HG02798 (cell line): ENCODE measurements around the gene DGKQ.
"Not testable (repeated sequence)": the region's sequence is repeated elsewhere in the genome, so short reads cannot be mapped to it uniquely, and the experiment has no call there.

ENCODE experiments used
- ATAC-seq: cut with Tn5 transposase; IDR thresholded peaks from one replicate; pipeline ENCODE4 v1.9.1; 2021; ENCODE audit warnings: mild to moderate bottlenecking; ENCODE audit not compliant: unreplicated experiment, poor library complexity

Gene DGKQ

GRCh38 chr4:952881-953573 lies 20.3 kb downstream of the DGKQ start:
- no peak for ATAC-seq

- no peak for ATAC-seq
Measured at GRCh38 chr4:951594-952468, 21.5 kb downstream of the DGKQ start.

- no peak for ATAC-seq
Measured at GRCh38 chr4:951186-951585, 22.2 kb downstream of the DGKQ start.

GRCh38 chr4:950136-951020 lies 23.0 kb downstream of the DGKQ start:
- no peak for ATAC-seq

- ATAC-seq, result no peak
Measured at GRCh38 chr4:949656-950055, 23.7 kb downstream of the DGKQ start.

- ATAC-seq, result no peak
Measured at GRCh38 chr4:948936-949300, 24.5 kb downstream of the DGKQ start.

- ATAC-seq, result no peak
Measured at GRCh38 chr4:948101-948935, 25.1 kb downstream of the DGKQ start.

GRCh38 chr4:947491-947971 lies 25.8 kb downstream of the DGKQ start:
- no peak for ATAC-seq

- ATAC-seq, result no peak
Measured at GRCh38 chr4:946517-947471, 26.6 kb downstream of the DGKQ start.

GRCh38 chr4:946103-946450 lies 27.3 kb downstream of the DGKQ start:
- ATAC-seq, result no peak

GRCh38 chr4:945274-946102 lies 27.9 kb downstream of the DGKQ start:
- ATAC-seq, result no peak

- not testable (repeated sequence) for ATAC-seq
Measured at GRCh38 chr4:939508-939907, 33.9 kb downstream of the DGKQ start.

GRCh38 chr4:932713-933070 lies 40.7 kb downstream of the DGKQ start:
- ATAC-seq, result no peak

- peak; percentile 93 for ATAC-seq
Measured at GRCh38 chr4:931960-932712, 41.2 kb downstream of the DGKQ start, which contains the start of the genes GAK and TMEM175. TSS of gene GAK (minus strand) at chr4:932316. CDS start at chr4:932187, 129 bp downstream. TSS of gene TMEM175 (plus strand) at chr4:932460. CDS start at chr4:947740, 15,280 bp downstream.

GRCh38 chr4:931194-931959 lies 42.0 kb downstream of the DGKQ start:
- ATAC-seq, result peak; percentile 3

GRCh38 chr4:930827-931193 lies 42.6 kb downstream of the DGKQ start:
- no peak for ATAC-seq
